Daoy (cell line): ENCODE results near the gene C1QL4. TPM values are rescaled to one million over a fixed set of nuclear protein-coding genes. Genes with fewer than 3 reads are reported as not detected.

Experiments used
- DNase-seq: peaks from one replicate; pipeline ENCODE4 v3.0.0-alpha.2; 2015; ENCODE audit warnings: low read depth
- total RNA-seq: library from RNA; depleted of rRNA; stranded (reverse); fragments of >200 nt; shearing (Covaris generic); gene quantifications from 2 replicates; pipeline ENCODE4 v1.2.3, GENCODE V29; 2014

Gene C1QL4
- total RNA-seq, 1 experiment from 2014 or later, result 0.80 TPM

DNA sequence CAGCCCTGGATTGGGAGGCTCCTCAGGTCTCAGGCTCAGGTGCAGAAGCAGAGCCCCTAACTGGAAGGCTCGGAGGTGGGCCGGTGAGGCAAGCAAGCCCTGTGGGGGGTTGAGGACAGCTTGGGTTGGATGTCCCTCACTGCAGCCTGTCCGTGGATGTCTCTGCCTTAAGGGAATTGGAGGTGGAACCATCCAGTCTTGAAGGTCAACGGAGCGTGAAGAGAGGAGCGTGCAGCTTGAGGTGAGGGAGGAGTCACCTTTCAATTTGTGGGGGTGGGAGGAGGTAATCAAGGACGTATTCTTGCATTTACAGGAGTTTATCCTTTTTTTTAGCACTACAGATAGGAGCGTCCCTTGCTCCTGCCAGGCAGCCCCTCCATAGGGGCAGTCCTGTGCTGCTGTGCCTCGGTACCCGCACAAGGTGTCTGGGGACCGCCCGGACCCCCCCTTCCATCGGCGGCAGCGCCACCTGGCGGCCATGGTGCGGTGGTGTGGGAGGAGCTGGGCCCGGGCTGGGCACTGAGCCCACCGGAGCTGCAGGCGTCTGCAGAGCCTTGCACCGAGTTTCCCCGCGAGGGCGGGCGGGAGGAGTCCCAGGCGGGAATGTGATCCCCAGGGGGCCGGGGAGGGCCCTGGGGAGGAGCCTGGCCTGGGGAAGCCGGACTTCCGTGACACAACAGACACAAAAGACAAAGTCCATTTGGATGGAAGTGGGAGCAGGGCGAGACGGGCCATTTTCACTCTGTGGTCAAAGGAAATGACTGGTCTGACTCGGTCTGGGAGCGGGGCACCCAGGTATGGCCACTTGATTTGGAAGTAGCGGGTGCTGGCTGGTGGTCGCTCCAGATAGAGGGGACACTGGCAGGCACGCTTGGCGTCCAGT is 10.6 kb upstream of the C1QL4 start:
- peak; percentile 91 for DNase-seq

GRCh38 chr12:49346659-49347310 is 9.8 kb upstream of the C1QL4 start, which contains the start of gene DNAJC22:
DNAJC22 (plus strand) TSS chr12:49346888; CDS start chr12:49348873, 1,985 bp downstream.
- peak; percentile 65 for DNase-seq

DNA sequence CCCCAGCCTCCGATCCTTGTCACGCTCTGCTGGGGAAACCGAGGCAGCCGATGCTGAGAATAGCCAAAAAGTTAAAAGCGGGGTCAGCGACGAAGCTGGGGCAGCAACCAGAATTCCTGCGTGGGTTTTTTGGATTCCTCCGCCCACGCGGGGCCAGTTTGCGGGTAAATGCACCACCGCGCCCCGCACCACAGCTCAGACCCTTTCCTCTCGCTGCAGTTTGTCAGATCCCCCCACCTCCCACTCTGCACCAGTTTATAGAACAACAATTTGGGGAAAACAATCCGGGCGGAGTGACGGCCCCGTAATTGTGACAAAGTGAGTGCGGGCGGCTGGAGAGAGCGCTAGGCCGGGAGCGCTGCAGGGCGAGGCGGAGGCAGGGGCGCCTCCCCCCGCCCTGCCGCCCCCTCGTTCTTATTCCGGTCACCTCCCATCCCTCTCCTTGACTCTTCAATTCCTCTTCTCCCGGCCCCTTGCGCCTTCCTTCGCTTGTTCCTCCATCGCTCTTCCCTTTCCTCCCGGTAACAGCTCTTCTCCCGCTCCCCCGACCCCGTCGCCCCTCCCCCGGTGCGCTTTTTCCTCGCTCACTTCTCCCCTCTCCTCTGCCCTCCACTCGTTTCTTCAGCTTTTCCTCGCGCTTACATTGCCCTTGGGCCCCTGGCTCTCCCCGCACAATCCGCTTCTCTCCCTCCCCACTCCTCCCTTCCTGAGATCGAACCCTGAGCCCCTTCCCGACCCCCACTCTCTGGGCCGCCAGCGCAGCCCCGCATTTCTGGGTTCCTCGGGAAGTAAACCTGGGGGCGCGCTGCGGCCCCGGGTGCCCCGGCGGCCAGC is 9.1 kb upstream of the C1QL4 start:
- DNase-seq, result no peak

DNA sequence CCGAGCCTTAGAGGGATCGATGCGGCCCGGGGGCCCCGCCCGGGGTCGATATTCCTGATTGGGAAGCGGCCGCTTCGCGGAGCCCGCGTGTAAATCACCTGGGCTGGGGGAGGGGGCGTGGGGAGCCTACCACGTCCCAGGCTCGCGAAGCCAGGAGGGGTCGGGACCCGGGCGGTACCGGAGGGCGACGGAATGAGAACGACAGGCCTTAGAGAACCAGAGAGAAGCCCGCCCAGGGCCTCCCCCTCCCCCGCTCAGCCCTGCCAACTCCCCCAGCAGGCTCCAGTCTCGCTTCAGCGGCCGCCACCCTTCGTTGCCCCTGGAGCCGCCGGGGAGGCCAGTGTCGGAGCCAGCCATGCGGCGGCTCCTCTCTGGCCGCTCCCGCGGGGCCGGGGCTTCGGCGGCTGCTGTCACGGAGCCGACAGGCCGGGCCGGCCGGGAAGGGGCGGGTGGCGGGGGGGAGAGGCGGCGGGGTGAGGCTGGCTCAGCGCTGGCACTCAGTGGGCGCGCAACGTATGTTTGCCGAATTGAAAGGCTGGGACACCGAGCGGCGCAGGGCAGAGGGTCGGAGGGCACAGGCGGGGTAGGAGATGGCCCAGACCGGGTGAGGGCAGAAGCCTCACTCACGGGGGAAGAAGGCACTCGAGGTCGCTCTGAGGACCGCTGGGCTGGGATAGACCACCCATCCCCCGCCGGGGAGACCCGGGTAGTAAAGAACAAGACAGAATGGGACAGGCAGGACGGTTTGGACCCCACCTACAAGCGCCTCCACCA is 8.2 kb upstream of the C1QL4 start:
- peak; percentile 59 for DNase-seq

DNA sequence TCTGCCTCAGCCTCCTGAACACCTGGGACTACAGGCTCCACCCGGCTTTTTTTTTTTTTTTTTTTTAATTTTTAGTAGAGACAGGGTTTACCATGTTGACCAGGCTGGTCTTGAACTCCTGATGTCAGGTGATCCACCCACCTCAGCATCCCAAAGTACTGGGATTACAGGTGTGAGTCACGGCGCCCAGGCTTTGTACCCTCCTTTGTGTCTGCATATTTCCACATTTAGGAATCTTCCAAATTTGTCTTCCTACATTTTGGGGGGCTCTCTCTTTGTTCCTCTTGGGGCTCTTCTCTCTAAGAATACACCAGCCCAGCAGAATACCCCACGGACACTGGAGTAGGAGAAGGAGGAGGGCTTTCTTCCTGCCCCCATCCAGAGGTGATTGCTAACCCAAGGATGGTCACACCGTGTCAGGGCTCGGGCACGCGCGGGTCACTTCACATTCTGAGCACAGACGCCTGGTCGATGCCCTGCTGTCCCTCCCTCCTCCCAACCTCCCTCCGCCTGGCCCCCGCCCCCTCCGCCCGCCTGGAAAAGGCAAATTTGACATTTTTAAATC is 7.6 kb upstream of the C1QL4 start:
- no peak for DNase-seq

DNA sequence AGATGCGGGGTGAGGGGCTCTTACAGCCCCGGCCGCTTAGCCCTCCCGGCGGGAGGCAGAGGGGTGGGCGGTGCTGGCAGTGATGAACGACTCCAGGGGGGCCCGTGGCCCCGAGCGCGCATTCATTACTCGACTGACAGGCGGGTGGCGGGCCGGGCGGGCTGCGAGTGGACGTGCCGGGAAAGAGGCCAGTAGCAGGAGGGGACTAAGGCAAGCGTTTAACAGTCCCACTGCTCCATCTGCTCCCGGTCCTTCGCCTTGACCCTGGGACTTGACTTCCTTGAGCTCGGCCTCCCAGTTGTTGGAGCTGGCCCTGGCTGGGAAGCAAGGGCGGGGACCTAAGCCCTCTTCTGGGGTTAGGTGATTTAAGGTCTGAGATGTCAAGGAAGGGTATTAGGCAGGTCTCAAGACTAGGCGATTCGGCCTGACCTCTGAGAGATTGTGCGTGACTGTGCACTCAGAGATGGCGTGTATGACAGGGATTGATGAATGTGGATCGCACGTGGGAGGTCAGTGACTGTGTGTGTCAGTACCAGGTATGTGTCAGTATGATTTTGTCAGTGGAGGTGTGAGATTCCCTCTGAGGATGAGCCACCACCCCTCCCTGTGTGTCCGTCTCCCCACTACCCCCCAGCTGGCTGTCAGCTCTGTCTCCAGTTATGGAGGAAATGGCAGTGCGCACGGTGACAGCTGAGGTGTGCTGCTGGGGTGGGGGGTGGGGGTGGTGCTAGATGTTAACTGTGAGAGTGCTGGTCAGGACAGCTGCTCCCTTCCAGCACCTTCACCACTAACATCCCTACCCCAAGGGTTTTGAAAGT is 6.1 kb upstream of the C1QL4 start:
- DNase-seq, result no peak

- peak; percentile 94 for DNase-seq
Measured at GRCh38 chr12:49342066-49342913, 5.3 kb upstream of the C1QL4 start.

GRCh38 chr12:49341777-49342065 is 4.7 kb upstream of the C1QL4 start:
- DNase-seq, result no peak

GRCh38 chr12:49340971-49341776 is 4.2 kb upstream of the C1QL4 start:
- DNase-seq, result no peak

- no peak for DNase-seq
Measured at GRCh38 chr12:49340095-49340870, 3.3 kb upstream of the C1QL4 start.

- DNase-seq, result no peak
Measured at GRCh38 chr12:49339464-49339861, 2.5 kb upstream of the C1QL4 start.

GRCh38 chr12:49338830-49339463 is 2.0 kb upstream of the C1QL4 start:
- DNase-seq, result no peak

DNA sequence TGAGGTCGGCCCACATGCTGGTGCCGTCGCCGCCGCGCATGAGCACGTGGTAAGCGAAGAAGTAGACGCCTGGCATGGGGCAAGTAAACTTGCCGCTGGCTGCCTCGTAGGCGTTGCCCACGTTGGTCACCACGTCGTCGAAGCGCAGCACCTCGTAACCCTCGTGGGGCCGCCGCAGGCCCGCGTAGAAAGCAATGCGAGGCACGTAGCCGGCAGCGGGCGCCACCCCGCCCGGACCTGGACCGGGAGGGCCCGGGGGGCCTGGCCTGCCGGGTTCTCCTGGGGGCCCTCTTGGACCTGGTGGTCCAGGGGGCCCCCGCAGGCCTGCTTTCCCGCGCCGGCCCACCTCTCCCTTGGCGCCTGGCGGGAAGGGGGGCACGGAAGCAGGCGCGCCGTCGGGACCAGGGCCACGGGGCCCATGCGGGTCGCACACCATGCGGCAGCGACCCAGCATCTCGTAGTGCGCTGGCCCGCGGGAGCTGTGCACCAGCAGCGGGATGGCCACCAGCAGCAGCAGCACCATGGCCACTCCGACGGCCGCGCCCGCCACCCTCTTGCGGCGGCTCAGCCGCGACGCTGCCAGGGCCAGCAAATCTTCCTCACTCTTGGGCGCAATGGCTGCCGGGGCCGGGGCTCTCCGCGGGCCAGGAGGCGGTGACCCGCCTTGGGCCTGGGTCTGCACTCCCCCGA is 888 bp downstream of the C1QL4 start:
- no peak for DNase-seq

DNA sequence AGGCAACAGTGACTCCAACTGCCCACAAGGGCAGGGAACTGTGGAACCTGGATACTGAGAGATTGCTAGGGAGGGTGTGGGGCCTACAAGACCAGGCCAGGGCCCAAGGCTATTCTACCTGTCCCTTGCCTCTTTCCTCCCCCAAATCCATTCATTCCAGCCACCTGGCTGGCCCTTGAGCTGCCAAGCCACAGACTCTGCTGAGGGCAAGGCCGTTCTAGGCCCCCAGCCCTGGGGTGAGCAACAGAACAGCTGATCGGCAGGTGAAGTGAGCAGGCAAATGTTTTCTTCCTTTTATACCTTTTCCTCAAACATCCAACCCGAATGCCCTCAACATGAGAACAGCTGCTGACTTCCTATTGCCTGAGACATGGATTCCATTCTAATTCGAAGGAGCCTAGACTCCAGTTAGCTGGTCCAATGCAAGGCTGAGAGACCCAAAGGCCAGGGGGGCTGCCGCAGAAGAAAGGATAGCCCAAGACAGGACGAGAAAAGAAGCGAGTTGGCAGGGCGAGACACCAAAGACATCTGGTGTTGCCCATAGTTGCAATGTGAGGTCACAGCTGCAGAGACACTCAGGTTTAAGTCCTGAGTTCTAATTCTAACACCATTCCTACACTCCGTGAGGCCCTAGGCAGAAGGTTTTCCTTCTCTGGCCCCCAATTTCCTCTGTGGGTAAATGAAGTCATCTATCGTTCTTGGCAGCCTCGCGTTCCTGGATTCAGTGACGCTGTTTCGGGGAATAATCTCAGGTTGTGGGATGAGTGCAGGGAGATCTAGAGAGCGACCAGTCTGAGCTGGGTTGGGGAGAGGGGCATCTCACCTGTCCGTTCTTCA is 1.7 kb downstream of the C1QL4 start:
- DNase-seq, result no peak

- no peak for DNase-seq
Measured at GRCh38 chr12:49334681-49335080, 2.3 kb downstream of the C1QL4 start.

DNA sequence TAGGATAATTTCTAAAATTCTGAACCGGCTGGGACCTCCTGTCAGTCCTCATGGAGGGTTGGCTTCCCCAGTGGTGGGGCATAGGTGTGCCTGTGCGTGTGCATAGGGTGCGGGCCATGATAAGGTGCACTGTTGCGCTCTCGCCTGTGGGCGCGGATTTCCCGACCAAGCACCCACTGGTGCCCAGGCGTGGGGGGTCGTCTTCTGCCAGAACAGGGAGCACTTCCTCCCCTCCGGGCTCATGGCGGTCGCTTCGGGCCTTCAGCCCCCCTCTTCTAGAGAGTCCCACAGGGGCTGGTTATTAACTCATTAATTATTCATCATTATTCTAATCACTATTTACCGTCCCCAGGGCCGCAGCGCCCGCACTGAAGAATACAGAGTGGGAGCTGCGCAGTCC is 2.8 kb downstream of the C1QL4 start:
- no peak for DNase-seq
